AG04449 (cell line): ENCODE results near the gene MEIOSIN.
A peak's percentile ranks its signal among the peaks of the same experiment; 100 is the strongest.

Source experiments
- CTCF ChIA-PET: fragments of 350-600 bp; formaldehyde crosslinking; extraction: SDS; loops from one replicate; lab custom pipeline; 2021; ENCODE audit warnings: antibody characterized with exemption; lab: Yijun Ruan, JAX
- POLR2A ChIA-PET: fragments of 400-600, 350-600 bp; formaldehyde crosslinking; extraction: SDS; loops from one replicate; lab custom pipeline; 2020; ENCODE audit warnings: antibody characterized with exemption, inconsistent platforms; lab: Yijun Ruan, JAX
- DNase-seq: peaks from one replicate; pipeline ENCODE4 v3.0.0-alpha.2; 2010; ENCODE audit warnings: low read depth, low spot score
- H3K4me3 ChIP-seq: 2 replicates; pipeline ENCODE4 v1.5.1; 2011; ENCODE audit warnings: low read depth, mild to moderate bottlenecking, control low read depth, low read length
- CTCF ChIP-seq: IDR thresholded peaks from one replicate; pipeline ENCODE4 v1.5.1; 2011; ENCODE audit warnings: mild to moderate bottlenecking, moderate library complexity, low read length, control low read depth, inconsistent platforms; ENCODE audit not compliant: insufficient read depth; ENCODE audit errors: missing control alignments

The MEIOSIN gene

GRCh38 chr19:45711851-45712698 lies 21.2 kb upstream of the MEIOSIN start:
- POLR2A ChIA-PET: interaction anchor here (0.7 kb wide), 1 partner anchor 10 kb away, joined by 4 read pairs; no protein-coding TSS in a partner anchor
- DNase-seq: no peak
- CTCF ChIA-PET: interaction anchor here (1.8 to 13.6 kb wide), 2 partner anchors 16 to 57 kb away, joined by 5 to 198 read pairs; partner anchors contain the start of genes QPCTL, SIX5 and SNRPD2
- no peak for TF ChIP-seq CTCF
- no peak overlapping the region for H3K4me3 ChIP-seq

GRCh38 chr19:45712699-45713067 lies 20.6 kb upstream of the MEIOSIN start:
- ChIA-PET POLR2A (interaction anchor here (0.6 to 0.7 kb wide), 2 partner anchors 9 to 20 kb away, joined by 3 to 4 read pairs; no protein-coding TSS in a partner anchor), CTCF (interaction anchor here (1.8 to 13.6 kb wide), 2 partner anchors 17 to 56 kb away, joined by 5 to 198 read pairs; partner anchors contain the start of genes QPCTL, SIX5 and SNRPD2)
- no peak for DNase-seq
- TF ChIP-seq CTCF: no peak
- H3K4me3 ChIP-seq: no peak overlapping the region

- CTCF ChIA-PET: interaction anchor here (1.8 to 13.6 kb wide), 2 partner anchors 17 to 56 kb away, joined by 5 to 198 read pairs; partner anchors contain the start of genes QPCTL, SIX5 and SNRPD2
- DNase-seq: no peak
- no peak overlapping the region for H3K4me3 ChIP-seq
- TF ChIP-seq CTCF: no peak
- POLR2A ChIA-PET: interaction anchor here (0.6 to 0.7 kb wide), 2 partner anchors 9 to 20 kb away, joined by 3 to 4 read pairs; no protein-coding TSS in a partner anchor
Measured at GRCh38 chr19:45713141-45713540, 20.1 kb upstream of the MEIOSIN start.

GRCh38 chr19:45715139-45715538 lies 18.1 kb upstream of the MEIOSIN start:
- ChIA-PET CTCF (interaction anchor here (0.7 to 13.6 kb wide), 4 partner anchors 19 to 102 kb away, joined by 3 to 198 read pairs (median 6); partner anchors contain the start of genes QPCTL and SNRPD2), POLR2A (interaction anchor here (1.1 kb wide), 1 partner anchor 131 kb away, joined by 3 read pairs; no protein-coding TSS in a partner anchor)
- TF ChIP-seq CTCF: no peak
- no peak overlapping the region for H3K4me3 ChIP-seq
- DNase-seq: no peak

- DNase-seq: no peak
- no peak for TF ChIP-seq CTCF
- ChIA-PET POLR2A (interaction anchor here (0.6 to 2.6 kb wide), 11 partner anchors 11 to 351 kb away, joined by 3 to 54 read pairs (median 4); partner anchors contain the start of genes DMPK, FBXO46, QPCTL and SIX5), CTCF (interaction anchor here (0.6 to 13.6 kb wide), 11 partner anchors 9 to 100 kb away, joined by 3 to 198 read pairs (median 4); partner anchors contain the start of genes FBXO46, QPCTL and SNRPD2)
- peak overlapping the region; percentile 75 for H3K4me3 ChIP-seq
Measured at GRCh38 chr19:45716359-45717130, 16.7 kb upstream of the MEIOSIN start.
